ENCODE measurements around the gene PAK6.

The PAK6 gene

DNA sequence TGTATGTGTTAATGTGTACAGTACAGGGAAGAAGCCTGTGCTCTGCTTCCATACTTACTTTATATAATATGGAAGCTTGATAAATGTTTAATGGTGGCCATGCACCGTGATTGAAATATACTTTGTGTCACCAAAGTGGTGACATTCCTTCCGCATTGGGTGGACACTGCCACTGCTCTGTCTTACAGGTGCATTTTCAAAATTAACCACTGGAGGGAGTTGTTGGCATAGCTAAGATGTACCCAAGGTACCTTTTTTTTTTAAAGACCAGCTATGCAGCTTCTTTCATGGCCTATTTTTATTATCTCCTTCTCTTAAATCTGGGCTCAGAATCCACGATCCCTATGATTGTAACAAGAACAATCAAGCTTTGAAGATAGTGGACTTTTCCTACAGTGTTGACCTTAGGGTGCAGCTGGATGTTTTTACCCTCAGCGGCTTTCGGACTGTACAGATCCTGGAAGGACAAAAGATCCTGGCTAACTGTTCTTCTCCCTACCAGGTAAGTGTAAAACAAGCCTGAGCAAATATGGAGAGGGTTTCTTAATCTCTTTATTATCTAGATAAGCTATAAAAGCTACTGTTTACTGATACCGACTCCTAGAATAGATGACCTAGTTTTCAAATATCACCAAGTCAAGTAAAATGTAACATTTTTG, 21.6 kb upstream of the PAK6 start:
- peak; percentile 59 for DNase-seq (ENCODE audit: low spot score)
- in situ Hi-C loops (cut with MboI; ENCODE audit: low pct_unique_long_range_greater_than_20kb, low sequenced_read_pairs, unreplicated experiment): no loop called here

DNA sequence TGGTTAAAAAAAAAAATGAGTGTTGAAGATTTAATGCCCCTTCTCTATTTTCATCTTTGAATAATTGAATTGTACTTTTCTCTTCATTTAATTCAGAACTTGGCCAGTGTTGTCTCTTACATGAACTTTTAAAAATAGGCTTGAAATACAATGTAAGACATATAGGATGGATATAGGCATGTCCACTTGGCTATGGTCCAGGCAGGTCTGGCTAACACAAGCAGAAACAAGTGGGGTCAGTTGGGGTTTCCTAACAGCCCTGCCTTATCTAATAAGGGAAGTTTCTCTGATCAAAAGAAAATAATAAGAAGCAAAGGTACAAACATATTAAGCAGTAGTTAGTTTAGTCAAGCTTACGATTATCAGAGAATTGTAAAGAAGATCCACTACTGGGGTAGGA, 19.1 kb upstream of the PAK6 start:
- TF ChIP-seq, protein P1, sequence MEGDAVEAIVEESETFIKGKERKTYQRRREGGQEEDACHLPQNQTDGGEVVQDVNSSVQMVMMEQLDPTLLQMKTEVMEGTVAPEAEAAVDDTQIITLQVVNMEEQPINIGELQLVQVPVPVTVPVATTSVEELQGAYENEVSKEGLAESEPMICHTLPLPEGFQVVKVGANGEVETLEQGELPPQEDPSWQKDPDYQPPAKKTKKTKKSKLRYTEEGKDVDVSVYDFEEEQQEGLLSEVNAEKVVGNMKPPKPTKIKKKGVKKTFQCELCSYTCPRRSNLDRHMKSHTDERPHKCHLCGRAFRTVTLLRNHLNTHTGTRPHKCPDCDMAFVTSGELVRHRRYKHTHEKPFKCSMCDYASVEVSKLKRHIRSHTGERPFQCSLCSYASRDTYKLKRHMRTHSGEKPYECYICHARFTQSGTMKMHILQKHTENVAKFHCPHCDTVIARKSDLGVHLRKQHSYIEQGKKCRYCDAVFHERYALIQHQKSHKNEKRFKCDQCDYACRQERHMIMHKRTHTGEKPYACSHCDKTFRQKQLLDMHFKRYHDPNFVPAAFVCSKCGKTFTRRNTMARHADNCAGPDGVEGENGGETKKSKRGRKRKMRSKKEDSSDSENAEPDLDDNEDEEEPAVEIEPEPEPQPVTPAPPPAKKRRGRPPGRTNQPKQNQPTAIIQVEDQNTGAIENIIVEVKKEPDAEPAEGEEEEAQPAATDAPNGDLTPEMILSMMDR (IDR thresholded peaks at IDR 0.05; ENCODE audit: extremely low read depth, insufficient read depth, missing control alignments): no peak
- DNase-seq (ENCODE audit: low spot score): no peak
- in situ Hi-C loops (cut with MboI; ENCODE audit: low pct_unique_long_range_greater_than_20kb, low sequenced_read_pairs, unreplicated experiment): no loop called here

More for the DNA sequence above, 21.6 kb upstream of the PAK6 start:
- TF ChIP-seq, protein P1 (IDR thresholded peaks at IDR 0.05; ENCODE audit: extremely low read depth, insufficient read depth, missing control alignments): peak; percentile 76

DNA sequence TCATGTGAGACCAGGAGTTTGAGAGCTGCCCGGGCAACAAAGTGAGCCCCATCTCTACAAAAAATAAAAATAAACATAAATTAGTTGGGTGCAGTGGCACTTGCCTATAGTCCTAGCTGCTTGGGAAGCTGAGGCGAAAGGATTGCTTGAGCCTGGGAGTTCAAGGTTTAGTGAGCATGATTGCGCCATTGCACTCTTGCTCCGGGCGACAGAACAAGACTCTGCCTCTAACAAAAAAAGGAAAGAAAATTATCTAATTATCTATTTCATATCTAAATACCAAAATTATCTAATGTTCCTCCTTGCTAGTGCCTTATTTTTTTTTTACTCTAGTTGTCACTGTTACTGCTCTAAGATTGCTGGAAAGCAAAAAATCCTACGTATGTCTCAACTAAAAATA, 16.7 kb upstream of the PAK6 start:
- in situ Hi-C loops (cut with MboI; ENCODE audit: low pct_unique_long_range_greater_than_20kb, low sequenced_read_pairs, unreplicated experiment): no loop called here
- TF ChIP-seq, protein P1 (IDR thresholded peaks at IDR 0.05; ENCODE audit: extremely low read depth, insufficient read depth, missing control alignments): no peak
- no peak for DNase-seq (ENCODE audit: low spot score)

DNA sequence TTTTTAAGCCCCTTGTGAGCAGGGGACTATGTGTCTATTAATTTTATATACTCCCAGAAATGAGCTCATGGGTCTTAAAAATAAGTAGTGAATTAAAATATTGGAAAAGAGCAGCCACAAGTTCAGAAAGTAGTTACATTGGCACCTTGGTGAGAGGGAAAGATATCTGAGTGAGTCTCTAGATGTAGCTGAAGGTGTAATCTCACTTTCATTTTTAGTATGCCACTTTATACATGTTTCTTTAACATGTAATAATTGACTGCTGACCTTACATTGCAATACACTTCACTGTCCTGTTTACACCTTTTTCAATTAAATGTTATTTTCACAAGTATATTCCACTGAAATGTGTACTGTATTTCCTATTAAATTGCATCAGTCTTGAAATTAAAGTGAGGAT, 12.1 kb upstream of the PAK6 start:
- in situ Hi-C loops (cut with MboI; ENCODE audit: low pct_unique_long_range_greater_than_20kb, low sequenced_read_pairs, unreplicated experiment): no loop called here
- TF ChIP-seq, protein P1 (IDR thresholded peaks at IDR 0.05; ENCODE audit: extremely low read depth, insufficient read depth, missing control alignments): no peak
- DNase-seq (ENCODE audit: low spot score): peak; percentile 59

DNA sequence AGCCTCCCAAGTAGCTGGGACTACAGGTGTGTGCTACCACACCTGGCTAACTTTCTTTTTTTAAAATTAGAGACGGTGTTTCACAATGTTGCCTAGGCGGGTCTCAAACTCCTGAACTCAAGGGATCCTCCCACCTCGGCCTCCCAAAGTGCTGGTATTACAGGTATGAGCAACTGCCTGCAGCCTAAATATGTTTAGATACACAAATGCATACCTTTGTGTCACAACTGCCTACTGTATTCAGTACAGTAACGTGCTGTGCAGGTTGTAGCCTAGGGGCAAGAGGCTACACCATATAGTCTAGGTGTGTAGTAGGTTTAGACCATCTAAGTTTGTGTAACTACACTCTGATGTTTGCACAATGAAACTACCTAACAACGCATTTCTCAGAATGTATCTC, 9.5 kb upstream of the PAK6 start:
- in situ Hi-C loops (cut with MboI; ENCODE audit: low pct_unique_long_range_greater_than_20kb, low sequenced_read_pairs, unreplicated experiment): no loop called here
- TF ChIP-seq, protein P1 (IDR thresholded peaks at IDR 0.05; ENCODE audit: extremely low read depth, insufficient read depth, missing control alignments): no peak
- no peak for DNase-seq (ENCODE audit: low spot score)

DNA sequence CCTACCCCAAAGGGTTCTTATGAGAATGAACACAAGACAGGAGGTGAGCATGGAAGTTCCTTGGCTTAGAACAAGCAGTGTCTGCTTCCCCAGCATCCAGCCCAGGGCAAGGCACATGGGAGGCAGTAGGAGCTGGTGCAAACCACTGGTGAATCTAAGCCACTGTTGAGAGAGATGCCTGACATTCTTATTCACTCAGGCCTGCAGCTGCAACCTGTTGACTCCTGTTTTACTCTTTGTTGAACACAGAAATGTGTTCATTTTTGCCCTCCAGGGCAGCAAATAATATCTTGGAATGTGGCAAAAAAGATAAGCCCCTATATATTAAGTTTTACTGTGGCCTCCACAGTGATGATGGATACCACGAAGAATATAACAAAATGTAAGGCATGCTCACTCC, 8.9 kb upstream of the PAK6 start:
- DNase-seq (ENCODE audit: low spot score): no peak
- TF ChIP-seq, protein P1 (IDR thresholded peaks at IDR 0.05; ENCODE audit: extremely low read depth, insufficient read depth, missing control alignments): no peak
- in situ Hi-C loops (cut with MboI; ENCODE audit: low pct_unique_long_range_greater_than_20kb, low sequenced_read_pairs, unreplicated experiment): no loop called here
